CD4-positive, alpha-beta T cell treated with Interferon alpha-2 for 1 hour (primary cell): Measurements from ENCODE around the gene PAIP2.
A peak's percentile ranks its signal among the peaks of the same experiment; 100 is the strongest.
"Not testable (repeated sequence)": the region's sequence is repeated elsewhere in the genome, so short reads cannot be mapped to it uniquely, and the experiment has no call there.

ENCODE experiments used
- DNase-seq, 2 donors: peaks; one replicate each; pipeline ENCODE4 v3.0.0-alpha.2; 2020 to 2022

The PAIP2 gene

DNA sequence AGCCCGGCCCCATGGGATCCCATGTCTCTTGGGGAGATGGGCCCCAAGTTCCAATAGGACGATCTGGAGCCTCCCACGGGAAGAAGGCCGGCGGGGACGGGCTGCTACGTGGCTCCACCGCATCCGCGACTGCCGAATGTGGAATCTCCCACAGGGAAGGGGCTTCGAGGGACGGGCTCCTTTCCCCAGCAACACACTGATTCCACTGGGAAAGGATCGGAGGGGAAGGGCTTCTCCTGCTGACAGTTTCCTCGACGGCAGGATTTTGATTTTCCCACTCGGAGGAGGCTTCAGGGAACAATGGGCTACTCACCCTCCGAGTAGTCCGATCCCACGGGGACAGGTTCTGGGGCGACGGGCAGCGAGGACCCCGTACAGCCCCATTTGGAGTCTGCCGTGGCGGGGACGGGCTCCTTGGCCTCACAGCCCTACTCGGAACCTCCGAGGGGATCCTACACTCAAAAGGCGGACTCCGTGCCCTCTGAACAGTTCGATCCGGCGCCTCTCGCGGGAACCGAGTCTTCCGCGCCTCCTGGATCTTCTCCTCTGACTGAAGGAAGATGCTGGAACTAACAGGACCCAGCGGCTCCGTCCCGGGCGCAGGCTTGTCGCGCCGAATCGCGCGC is 52.0 kb downstream of the PAIP2 start:
- DNase-seq, result no peak

DNA sequence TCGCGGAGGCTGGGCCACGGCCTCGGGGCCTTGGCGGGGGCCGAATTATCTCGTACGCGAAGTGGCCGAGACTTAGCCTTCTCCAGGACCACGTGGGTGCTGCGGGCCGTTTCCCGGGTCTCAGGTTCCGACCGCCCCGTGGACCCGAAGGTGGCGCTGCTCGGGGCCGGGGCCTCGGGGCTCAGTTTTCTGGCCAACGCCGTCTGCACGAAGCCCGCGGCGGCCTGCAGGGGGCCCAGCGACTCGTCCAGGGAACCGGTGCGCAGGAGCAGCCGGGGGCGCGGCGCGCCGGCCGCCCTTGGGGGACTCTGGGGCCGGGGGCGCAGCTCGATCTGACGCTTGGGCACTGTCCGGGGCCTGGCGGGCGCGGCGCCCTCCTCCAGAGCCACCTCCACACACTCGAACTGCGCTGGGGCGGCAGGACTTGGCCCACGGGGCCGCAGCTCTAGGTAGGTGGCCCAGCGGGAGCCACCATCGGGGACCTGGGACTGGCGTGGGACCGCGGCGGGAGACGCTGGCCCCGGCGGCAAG is 52.5 kb downstream of the PAIP2 start:
- peak; percentile 50 to 71 for DNase-seq

DNA sequence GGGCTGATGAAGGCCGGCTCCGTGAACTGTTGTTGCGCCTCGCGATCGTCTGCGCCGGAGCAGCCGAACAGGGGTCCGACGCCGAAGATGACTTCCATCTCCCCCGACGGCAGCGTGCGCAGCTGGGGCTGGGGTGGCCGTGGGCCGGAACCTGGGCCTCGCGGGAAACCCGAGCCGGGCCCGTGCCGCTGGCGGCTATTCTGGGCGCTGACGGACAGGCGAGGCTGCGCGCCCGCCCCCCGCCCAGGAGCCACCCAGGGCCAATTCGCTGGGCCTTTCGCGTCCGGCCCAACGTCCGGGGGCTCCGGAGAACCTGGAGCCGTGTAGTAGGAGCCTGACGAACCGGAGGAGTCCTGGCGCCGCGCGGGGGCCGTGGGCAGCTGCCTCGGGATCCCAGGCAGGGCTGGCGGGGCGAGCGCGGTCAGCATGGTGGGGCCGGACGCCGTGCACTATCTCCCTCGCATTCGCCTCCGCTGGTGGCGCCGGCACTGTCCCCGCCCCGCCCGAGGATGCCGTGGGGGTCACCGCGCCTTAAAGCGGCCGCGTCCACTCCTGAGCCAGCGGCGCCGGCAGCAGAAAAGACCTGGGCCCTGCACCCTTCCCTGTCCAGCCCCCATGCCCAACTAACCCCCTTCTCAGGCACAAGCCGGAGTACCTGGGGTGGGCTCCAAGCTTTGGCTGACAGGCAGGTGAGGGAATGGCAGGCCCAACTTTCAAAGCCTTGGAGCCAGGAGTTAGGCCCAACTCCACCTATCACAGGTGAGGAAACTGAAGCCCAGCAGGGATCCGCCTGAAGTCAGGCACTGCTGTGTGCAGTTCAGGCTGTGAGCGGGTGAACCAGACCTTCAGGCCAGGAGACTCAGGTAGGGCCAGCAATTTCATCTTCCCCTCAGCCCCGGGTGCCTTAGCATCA is 53.3 kb downstream of the PAIP2 start, which contains the start of gene PROB1:
Gene PROB1, minus strand, starts transcription at position 451 of the 913 bp plus-strand sequence. Its CDS starts 23 bp downstream, at position 428.
- no peak for DNase-seq

DNA sequence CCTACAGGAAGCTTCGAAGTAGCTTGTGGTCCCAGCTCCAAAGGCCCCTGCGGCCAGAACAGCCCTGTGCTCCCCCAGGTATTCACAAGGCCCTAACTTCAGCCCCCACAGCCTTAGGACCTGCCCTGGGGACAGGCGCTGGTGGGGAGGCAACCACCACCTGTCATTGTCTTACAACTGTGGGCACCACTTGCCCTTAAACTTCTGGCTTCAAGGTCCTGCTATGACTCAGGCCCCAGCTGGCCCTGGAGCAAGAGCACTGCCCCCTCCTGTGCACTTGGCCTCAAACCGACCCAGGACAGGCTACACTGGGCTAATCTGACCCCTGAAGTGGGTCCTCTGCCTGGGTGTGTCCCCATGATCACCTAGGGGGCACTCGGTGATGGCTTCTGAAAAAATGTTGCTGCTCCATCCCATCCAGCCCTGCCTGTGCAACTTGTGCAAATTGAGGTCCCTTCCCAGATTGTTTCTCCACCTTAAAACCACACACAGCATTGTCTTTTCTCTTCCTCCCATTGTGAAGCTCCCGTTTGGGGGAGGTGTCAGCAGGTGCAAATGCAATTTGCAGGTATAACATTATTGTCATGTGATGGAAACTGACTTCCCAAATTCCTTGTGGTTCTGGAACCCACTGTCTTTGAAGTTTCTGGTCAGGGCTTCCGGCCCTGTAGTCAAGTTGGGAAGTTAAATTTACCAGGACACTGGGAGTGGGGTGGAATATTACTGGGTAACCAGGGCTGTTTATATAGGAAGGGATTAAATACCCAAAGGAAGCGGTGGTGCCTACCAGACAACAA is 54.4 kb downstream of the PAIP2 start:
- DNase-seq, result no peak

DNA sequence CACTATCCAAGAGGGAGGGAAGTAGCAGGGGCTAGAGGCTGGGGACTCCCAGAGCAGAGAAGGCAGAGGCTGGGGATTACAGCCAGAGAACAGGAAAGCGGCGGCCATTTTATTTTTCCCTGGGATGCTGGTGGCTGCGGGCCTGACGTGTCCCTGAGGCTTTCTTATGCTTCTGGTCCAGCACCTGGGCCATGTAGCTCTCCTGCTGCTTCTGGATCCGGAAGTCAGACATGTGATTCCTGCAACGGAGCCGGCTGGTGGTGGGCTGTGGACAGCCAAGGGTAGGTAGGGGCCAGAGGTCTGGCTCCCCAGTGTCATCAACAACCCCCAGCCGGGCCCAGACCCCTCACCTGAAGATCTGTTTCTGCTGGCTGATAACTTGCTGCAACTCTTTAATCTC is 55.0 kb downstream of the PAIP2 start:
- no peak for DNase-seq

GRCh38 chr5:139397921-139398320 is 56.3 kb downstream of the PAIP2 start:
- no peak for DNase-seq

- DNase-seq, result no peak
These were observed 58.0 kb downstream of the PAIP2 start for GRCh38 chr5:139399501-139400121.

DNA sequence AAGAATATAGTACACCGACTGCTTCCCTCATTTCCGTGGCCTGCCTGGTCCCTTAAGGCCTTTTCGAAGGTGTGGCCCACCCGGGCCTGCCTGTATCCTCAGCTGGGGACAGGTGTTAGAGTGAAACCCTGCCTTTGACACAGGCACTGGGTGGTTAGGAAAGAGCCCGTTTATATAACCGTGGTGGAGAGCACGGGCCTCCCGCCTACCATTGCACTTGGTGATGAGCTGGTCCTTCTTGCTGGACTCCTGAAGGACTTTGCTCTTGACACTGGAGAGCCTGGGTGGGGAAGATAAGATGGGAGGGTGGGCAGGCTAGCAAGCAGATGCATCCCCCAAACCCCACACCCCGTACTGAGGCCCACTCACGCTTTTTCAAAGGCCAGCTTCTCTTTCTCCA is 59.9 kb downstream of the PAIP2 start:
- no peak for DNase-seq

- DNase-seq, result no peak
These were observed 61.0 kb downstream of the PAIP2 start for GRCh38 chr5:139402561-139403158.

GRCh38 chr5:139403418-139403786 is 61.7 kb downstream of the PAIP2 start:
- no peak for DNase-seq

- DNase-seq, result peak; percentile 98
These were observed 62.3 kb downstream of the PAIP2 start, which contains the start of gene SPATA24 for GRCh38 chr5:139403787-139404483. Gene SPATA24, minus strand, starts transcription at chr5:139404089. Its CDS starts 29 bp downstream, at chr5:139404060.

DNA sequence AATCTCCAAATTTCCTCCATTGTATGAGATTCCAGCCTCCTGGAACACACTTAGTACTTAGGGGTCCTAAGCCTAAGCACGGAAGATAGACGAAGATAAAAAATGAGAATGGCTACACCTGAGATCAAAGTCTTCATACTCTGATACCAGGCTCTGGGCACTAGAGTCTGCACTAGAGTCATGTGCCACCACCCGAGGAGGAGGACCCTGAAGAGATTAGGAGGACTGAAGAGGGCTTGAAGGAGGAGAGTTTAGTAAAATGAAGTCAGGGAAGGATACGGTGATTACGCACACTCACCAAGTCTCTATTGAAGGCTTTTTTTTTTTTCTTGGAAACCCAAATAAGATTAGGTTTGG is 62.8 kb downstream of the PAIP2 start:
- DNase-seq, result no peak

DNA sequence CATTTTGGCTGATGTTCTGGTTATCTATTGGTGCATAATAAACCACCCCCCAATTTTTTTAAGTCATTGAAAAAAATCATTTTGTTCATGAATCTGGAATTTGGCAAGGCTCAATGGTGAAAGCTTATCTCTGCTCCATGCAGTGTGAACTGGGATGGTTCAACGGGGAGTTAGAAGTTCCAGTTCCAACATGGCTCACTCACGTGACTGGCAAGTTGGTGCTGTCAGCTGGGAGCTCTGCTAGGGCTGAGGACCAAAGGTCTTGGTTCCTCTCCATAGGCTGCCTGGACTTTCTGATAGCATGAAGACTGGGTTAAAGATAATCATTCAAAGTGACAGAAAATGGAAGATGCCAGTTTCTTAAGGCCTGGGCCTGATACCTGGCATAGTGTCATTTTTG is 65.3 kb downstream of the PAIP2 start:
- no peak for DNase-seq

GRCh38 chr5:139407517-139407916 is 65.9 kb downstream of the PAIP2 start:
- DNase-seq, result no peak

DNA sequence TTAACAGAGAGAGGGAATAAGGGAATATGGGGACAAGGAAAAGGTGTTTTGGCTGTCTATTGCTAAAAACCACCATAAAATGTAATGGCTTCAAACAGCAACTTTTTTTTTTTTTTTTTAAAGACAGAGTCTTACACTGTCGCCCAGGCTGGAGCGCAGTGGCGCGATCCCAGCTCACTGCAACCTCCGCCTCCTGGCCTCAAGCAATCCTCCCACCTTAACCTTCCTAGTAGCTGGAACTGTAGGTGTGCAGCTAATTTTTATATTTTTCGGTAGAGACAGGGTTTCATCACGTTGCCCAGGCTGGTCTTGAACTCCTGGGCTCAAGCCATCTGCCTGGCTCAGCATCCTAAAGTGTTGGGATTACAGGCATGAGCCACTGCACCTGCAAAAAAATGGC is 66.5 kb downstream of the PAIP2 start:
- DNase-seq, result no peak

GRCh38 chr5:139409116-139409515 is 67.5 kb downstream of the PAIP2 start:
- DNase-seq, result not testable (repeated sequence)

DNA sequence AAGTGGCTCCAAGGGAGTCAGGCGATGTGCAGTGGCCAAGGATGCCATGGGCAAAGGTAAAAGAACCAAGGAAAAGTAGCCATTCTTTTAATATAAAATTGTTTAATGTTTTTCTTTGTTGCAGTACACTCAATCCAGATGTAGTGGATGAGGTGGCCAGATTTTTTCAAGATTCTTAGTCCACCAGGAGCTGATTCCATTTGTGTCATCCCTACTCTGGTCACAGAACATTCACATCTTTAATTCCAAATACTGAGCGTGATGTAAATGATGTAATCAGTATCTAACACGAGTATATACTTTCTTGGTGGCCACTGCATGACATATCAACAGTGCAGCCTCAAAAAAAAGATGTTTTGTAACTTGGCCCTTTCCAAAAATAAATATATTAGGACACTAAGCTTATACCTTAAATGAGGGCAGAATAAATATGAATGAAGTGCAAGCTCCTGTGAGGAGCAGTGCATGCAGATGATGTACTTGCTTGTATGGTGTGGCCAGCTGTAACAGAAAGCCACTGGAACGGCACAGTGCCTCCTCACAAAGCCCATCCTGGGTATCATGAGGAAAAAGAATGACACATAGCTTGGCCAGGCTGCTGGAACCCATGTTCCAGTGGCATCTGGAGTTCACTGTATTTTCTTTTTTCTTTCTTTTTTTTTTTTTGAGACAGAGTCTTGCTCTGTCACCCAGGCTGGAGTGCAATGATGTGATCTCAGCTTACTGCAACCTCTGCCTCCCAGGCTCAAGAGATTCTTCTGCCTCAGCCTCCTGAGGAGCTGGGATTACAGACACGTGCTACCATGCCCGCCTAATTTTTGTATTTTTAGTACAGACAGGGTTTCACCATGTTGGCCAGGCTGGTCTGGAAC is 68.7 kb downstream of the PAIP2 start:
- no peak for DNase-seq

GRCh38 chr5:139410993-139411828 is 69.6 kb downstream of the PAIP2 start:
- DNase-seq, result no peak

DNA sequence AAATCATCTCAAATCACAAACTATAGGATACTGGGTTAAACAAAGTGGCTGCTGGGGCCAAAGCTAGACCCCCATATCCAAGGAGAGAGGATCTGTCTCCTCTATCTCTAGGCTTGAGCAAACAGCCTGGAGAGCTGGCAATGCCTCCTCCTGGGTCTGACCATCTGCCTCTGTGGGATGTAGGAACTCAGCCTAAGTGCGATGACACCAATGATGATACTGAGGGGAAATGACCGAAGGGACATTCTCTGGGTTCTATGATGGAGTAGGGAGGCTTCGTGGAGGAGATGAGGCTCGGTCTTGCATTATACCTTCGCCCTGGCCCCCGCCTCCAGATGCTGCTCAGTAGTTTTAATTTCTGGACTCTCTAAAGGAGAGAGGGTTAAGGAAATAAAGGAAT is 71.5 kb downstream of the PAIP2 start:
- DNase-seq, result no peak

- DNase-seq, result no peak
These were observed 72.3 kb downstream of the PAIP2 start for GRCh38 chr5:139413963-139414362.
